HG02885 (cell line): ENCODE measurements around the gene SPATA3.

Source experiments
- ATAC-seq: cut with Tn5 transposase; IDR thresholded peaks from one replicate; pipeline ENCODE4 v1.9.1; 2021; ENCODE audit warnings: mild to moderate bottlenecking; ENCODE audit not compliant: unreplicated experiment, poor library complexity

Gene SPATA3

GRCh38 chr2:231041061-231041689 lies 45.3 kb downstream of the SPATA3 start:
- ATAC-seq: no peak

GRCh38 chr2:231043796-231044195 lies 47.9 kb downstream of the SPATA3 start:
- no peak for ATAC-seq

GRCh38 chr2:231046916-231047273 lies 51.0 kb downstream of the SPATA3 start:
- ATAC-seq: no peak

GRCh38 chr2:231047274-231047922 lies 51.5 kb downstream of the SPATA3 start:
- ATAC-seq: no peak

GRCh38 chr2:231047923-231048915 lies 52.3 kb downstream of the SPATA3 start:
- ATAC-seq: no peak

- no peak for ATAC-seq
These were observed 53.5 kb downstream of the SPATA3 start for GRCh38 chr2:231049286-231050017.

GRCh38 chr2:231050018-231050901 lies 54.3 kb downstream of the SPATA3 start:
- ATAC-seq: no peak

- ATAC-seq: no peak
These were observed 55.2 kb downstream of the SPATA3 start for GRCh38 chr2:231051116-231051515.

- peak; percentile 71 for ATAC-seq
These were observed 56.9 kb downstream of the SPATA3 start for GRCh38 chr2:231052494-231053451.

GRCh38 chr2:231053846-231054245 lies 57.9 kb downstream of the SPATA3 start:
- ATAC-seq: no peak

- peak; percentile 77 for ATAC-seq
These were observed 60.8 kb downstream of the SPATA3 start, which contains the start of gene PSMD1 for GRCh38 chr2:231056453-231057416. PSMD1 (plus strand) TSS chr2:231056867; CDS start chr2:231057026, 159 bp downstream.

GRCh38 chr2:231057590-231057989 lies 61.7 kb downstream of the SPATA3 start:
- ATAC-seq: no peak
